ENCODE data around the gene ST6GALNAC2.
"Not testable (repeated sequence)": the region's sequence is repeated elsewhere in the genome, so short reads cannot be mapped to it uniquely, and the experiment has no call there.

Gene ST6GALNAC2

GRCh38 chr17:76540381-76541300 lies 45.0 kb downstream of the ST6GALNAC2 start:
- peak; percentile 99 for DNase-seq (ENCODE audit: low spot score)

- peak; percentile 65 for DNase-seq (ENCODE audit: low spot score)
Observed at GRCh38 chr17:76539631-76540271, 45.9 kb downstream of the ST6GALNAC2 start, which contains the start of gene PRCD. TSS of gene PRCD (plus strand) at chr17:76540044. CDS start at chr17:76540142, 98 bp downstream.

- DNase-seq (ENCODE audit: low spot score), result no peak
Observed at GRCh38 chr17:76538941-76539570, 46.6 kb downstream of the ST6GALNAC2 start.

GRCh38 chr17:76538281-76538931 lies 47.3 kb downstream of the ST6GALNAC2 start:
- DNase-seq (ENCODE audit: low spot score), result peak; percentile 72

- peak; percentile 78 for DNase-seq (ENCODE audit: low spot score)
Observed at GRCh38 chr17:76537578-76538280, 47.9 kb downstream of the ST6GALNAC2 start, which contains the start of gene CYGB. TSS of gene CYGB (minus strand) at chr17:76537709. CDS start at chr17:76537542, 167 bp downstream.

- no peak for DNase-seq (ENCODE audit: low spot score)
Observed at GRCh38 chr17:76537288-76537577, 48.4 kb downstream of the ST6GALNAC2 start.

- peak; percentile 55 for DNase-seq (ENCODE audit: low spot score)
Observed at GRCh38 chr17:76536511-76537287, 49.0 kb downstream of the ST6GALNAC2 start.

GRCh38 chr17:76535788-76536510 lies 49.7 kb downstream of the ST6GALNAC2 start:
- DNase-seq (ENCODE audit: low spot score), result no peak

- no peak for DNase-seq (ENCODE audit: low spot score)
Observed at GRCh38 chr17:76534831-76535732, 50.6 kb downstream of the ST6GALNAC2 start.

- not testable (repeated sequence) for DNase-seq (ENCODE audit: low spot score)
Observed at GRCh38 chr17:76533640-76534359, 51.9 kb downstream of the ST6GALNAC2 start.

- DNase-seq (ENCODE audit: low spot score), result no peak
Observed at GRCh38 chr17:76532072-76532651, 53.5 kb downstream of the ST6GALNAC2 start.

- no peak for DNase-seq (ENCODE audit: low spot score)
Observed at GRCh38 chr17:76531486-76532038, 54.1 kb downstream of the ST6GALNAC2 start.

GRCh38 chr17:76530811-76531485 lies 54.7 kb downstream of the ST6GALNAC2 start:
- DNase-seq (ENCODE audit: low spot score), result no peak

- no peak for DNase-seq (ENCODE audit: low spot score)
Observed at GRCh38 chr17:76530095-76530723, 55.5 kb downstream of the ST6GALNAC2 start.

- peak; percentile 84 for DNase-seq (ENCODE audit: low spot score)
Observed at GRCh38 chr17:76529224-76530094, 56.2 kb downstream of the ST6GALNAC2 start.

Measured in ecto neural progenitor cell (in vitro differentiated cells).